ENCODE measurements around the gene SLC35C1. TPM values are rescaled to one million over a fixed set of nuclear protein-coding genes. Genes with fewer than 3 reads are reported as not detected.
"Not testable (repeated sequence)": the region's sequence is repeated elsewhere in the genome, so short reads cannot be mapped to it uniquely, and the experiment has no call there.

The SLC35C1 gene
- total and polyA plus RNA-seq, 12 donors, result 4.5 to 14.1 (median 6.1) TPM

DNA sequence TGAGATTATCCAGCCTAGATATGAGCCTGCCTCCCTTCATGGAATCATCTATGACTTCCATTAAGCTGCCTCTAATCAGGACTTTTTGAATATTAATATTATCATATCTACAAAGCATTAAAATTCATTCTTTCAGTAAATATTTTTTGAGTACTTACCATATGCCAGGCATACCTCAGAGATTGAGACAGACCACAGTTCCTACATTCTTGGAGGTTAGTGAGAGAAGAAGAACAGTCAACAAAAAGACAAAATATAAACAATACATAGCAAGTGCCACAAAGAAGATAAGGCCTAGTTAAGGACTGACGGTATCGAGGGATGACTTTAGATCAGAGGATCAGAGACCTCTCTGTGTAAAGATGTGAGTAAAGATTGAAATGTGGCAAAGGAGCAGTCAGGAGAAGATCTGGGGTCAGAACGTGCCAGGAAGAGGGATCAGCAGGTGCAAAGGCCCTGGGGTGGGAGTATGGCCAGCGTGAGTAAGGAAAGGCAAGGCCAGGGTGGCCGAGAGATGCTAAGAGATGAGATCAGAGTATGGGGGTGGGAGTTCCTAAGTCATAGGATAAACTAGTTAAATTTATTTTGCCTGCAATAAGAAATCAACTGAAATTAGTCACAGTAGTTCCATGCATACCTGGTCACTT is 15.4 kb downstream of the SLC35C1 start:
- H3K4me1 ChIP-seq, result peaks cover 0 to 6% (median 0%) of the 10 kb centered on the region in 9 donors
- no peak overlapping the region for H3K27ac ChIP-seq
- no peaks in the 10 kb centered on the region for H3K9me3 ChIP-seq
- TF ChIP-seq, protein P1, sequence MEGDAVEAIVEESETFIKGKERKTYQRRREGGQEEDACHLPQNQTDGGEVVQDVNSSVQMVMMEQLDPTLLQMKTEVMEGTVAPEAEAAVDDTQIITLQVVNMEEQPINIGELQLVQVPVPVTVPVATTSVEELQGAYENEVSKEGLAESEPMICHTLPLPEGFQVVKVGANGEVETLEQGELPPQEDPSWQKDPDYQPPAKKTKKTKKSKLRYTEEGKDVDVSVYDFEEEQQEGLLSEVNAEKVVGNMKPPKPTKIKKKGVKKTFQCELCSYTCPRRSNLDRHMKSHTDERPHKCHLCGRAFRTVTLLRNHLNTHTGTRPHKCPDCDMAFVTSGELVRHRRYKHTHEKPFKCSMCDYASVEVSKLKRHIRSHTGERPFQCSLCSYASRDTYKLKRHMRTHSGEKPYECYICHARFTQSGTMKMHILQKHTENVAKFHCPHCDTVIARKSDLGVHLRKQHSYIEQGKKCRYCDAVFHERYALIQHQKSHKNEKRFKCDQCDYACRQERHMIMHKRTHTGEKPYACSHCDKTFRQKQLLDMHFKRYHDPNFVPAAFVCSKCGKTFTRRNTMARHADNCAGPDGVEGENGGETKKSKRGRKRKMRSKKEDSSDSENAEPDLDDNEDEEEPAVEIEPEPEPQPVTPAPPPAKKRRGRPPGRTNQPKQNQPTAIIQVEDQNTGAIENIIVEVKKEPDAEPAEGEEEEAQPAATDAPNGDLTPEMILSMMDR (IDR thresholded peaks at IDR 0.05), result no peak
- no peaks in the 10 kb centered on the region for H3K36me3 ChIP-seq
- ATAC-seq (no peak), DNase-seq (no peak)
- WGBS, 2 donors, result 94 to 96% methylated on average over 5 of the region's 5 CpGs
- no peak overlapping the region for H3K4me3 ChIP-seq
- intact Hi-C loops (cut with DNase I), result no loop called here
- no peaks in the 10 kb centered on the region for H3K27me3 ChIP-seq

DNA sequence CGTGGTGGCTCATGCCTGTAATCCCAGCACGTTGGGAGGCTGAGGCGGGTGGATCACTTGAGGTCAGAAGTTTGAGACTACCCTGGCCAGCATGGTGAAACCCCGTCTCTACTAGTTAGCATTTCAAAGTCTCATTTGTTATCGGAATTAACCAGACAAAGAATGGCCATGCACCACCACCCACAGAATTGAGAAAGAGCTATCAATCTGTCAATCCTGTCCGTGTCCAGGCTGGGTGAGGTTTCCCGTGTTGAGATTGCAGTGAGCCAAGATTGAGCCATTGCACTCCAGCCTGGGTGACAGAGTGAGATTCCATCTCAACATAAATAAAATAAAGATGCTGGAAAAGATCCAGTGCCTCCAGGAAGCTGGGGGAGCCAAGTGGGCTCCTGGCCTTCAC is 21.5 kb downstream of the SLC35C1 start:
- intact Hi-C loops (cut with DNase I); DNase-seq; H3K4me1 ChIP-seq; H3K27me3 ChIP-seq; H3K9me3 ChIP-seq; H3K4me3 ChIP-seq; H3K27ac ChIP-seq; H3K36me3 ChIP-seq; ATAC-seq: not testable (repeated sequence)
- 52 to 69% methylated on average over 7 of the region's 7 CpGs for WGBS, 2 donors

GRCh38 chr11:45827123-45827522 is 22.2 kb downstream of the SLC35C1 start:
- 95 to 99% methylated on average over 4 of the region's 4 CpGs for WGBS, 2 donors
- TF ChIP-seq, protein P1 (IDR thresholded peaks at IDR 0.05), result no peak
- H3K4me1 ChIP-seq, result peaks cover 0 to 6% (median 0%) of the 10 kb centered on the region in 9 donors
- H3K27me3 ChIP-seq, result peaks cover 0 to 9% (median 0%) of the 10 kb centered on the region in 7 donors
- no peak overlapping the region for H3K4me3 ChIP-seq
- DNase-seq, result no peak
- no peak for ATAC-seq
- H3K9me3 ChIP-seq, result no peaks in the 10 kb centered on the region
- H3K27ac ChIP-seq, result no peak overlapping the region
- intact Hi-C loops (cut with DNase I), result no loop called here
- H3K36me3 ChIP-seq, result no peaks in the 10 kb centered on the region

DNA sequence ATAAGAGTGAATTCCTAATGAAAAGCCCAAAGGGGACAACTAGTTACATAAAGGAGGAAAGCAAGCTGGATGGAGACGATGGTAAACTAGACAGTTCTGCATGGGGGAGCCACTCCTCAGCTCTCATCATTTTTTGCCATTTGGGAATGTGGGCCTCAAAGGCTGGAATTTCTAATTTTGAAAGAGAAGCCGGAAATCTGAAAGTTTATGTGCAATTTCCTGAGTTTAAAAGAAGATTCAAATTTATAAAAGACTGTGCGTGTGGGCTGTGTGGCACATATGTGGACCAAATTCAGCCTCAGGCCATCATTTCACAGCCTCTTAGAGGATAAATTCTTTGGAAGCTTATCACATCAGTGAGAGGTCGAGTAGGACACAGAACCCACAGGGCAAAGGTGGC is 24.0 kb downstream of the SLC35C1 start:
- no peak overlapping the region for H3K27ac ChIP-seq
- H3K36me3 ChIP-seq, result no peaks in the 10 kb centered on the region
- H3K4me1 ChIP-seq, result peaks cover 0 to 1% (median 0%) of the 10 kb centered on the region in 9 donors
- ATAC-seq (no peak), DNase-seq (no peak)
- intact Hi-C loops (cut with DNase I), result no loop called here
- no peak overlapping the region for H3K4me3 ChIP-seq
- TF ChIP-seq, protein P1 (IDR thresholded peaks at IDR 0.05), result no peak
- H3K9me3 ChIP-seq, result no peaks in the 10 kb centered on the region
- peaks cover 0 to 9% (median 0%) of the 10 kb centered on the region in 7 donors for H3K27me3 ChIP-seq
- 63 to 72% methylated on average over 4 of the region's 4 CpGs for WGBS, 2 donors

GRCh38 chr11:45830596-45830995 is 25.6 kb downstream of the SLC35C1 start:
- TF ChIP-seq, protein P1 (IDR thresholded peaks at IDR 0.05), result no peak
- intact Hi-C loops (cut with DNase I), result no loop called here
- WGBS, 2 donors, result 83 to 92% methylated on average over 2 of the region's 2 CpGs
- no peaks in the 10 kb centered on the region for H3K36me3 ChIP-seq
- H3K27ac ChIP-seq, result no peak overlapping the region
- ATAC-seq (no peak), DNase-seq (no peak)
- H3K4me1 ChIP-seq, result peaks cover 0 to 4% (median 0%) of the 10 kb centered on the region in 9 donors
- no peak overlapping the region for H3K4me3 ChIP-seq
- H3K9me3 ChIP-seq, result no peaks in the 10 kb centered on the region
- peaks cover 0 to 9% (median 0%) of the 10 kb centered on the region in 7 donors for H3K27me3 ChIP-seq
